H1 (cell line): ENCODE results near the gene PCDH9. TPM values are rescaled to one million over a fixed set of nuclear protein-coding genes. Genes with fewer than 3 reads are reported as not detected.

ENCODE experiments used
- CTCF ChIA-PET: fragments of 300-600 bp; sonication (Branson Sonifier 250); formaldehyde crosslinking; loops from one replicate; lab custom pipeline; 2021; ENCODE audit not compliant: partially characterized antibody; lab: Charles Lee
- POLR2A ChIA-PET: fragments of 300-600 bp; sonication (Branson Sonifier 250); formaldehyde crosslinking; loops from one replicate; lab custom pipeline; 2021; ENCODE audit warnings: inconsistent platforms; ENCODE audit not compliant: partially characterized antibody; lab: Charles Lee
- DNase-seq, 2 experiments: peaks; one replicate each; pipeline versions ENCODE4 v3.0.0 to v3.0.0-alpha.2; 2010 to 2022; ENCODE audit warnings: low spot score in 2 of 2, low read depth in 1 of 2, mixed read lengths in 1 of 2
- FAIRE-seq: peaks from 2 replicates; lab custom pipeline; 2011; peaks lifted over from hg19 to GRCh38; lab: Jason Lieb, UNC
- H2AFZ ChIP-seq: 2 replicates; pipeline ENCODE4 v1.8.1; 2012; ENCODE audit warnings: low read length, inconsistent platforms
- H2AK5ac ChIP-seq: 2 replicates; pipeline ENCODE4 v1.6.1; 2013; ENCODE audit warnings: low read depth, low read length
- H2BK120ac ChIP-seq: replicated peaks from 2 replicates; pipeline ENCODE3; 2013; ENCODE audit warnings: low read depth, low read length, inconsistent platforms
- H2BK12ac ChIP-seq: 2 replicates; pipeline ENCODE4 v1.6.1; 2013; ENCODE audit warnings: low read depth, low read length
- H2BK15ac ChIP-seq: 2 replicates; pipeline ENCODE4 v1.6.1; 2013; ENCODE audit warnings: low read length
- H2BK20ac ChIP-seq: 2 replicates; pipeline ENCODE4 v1.6.1; 2013; ENCODE audit warnings: low read length
- H2BK5ac ChIP-seq: 2 replicates; pipeline ENCODE4 v1.6.1; 2013; ENCODE audit warnings: low read depth, low read length
- H3K14ac ChIP-seq: 2 replicates; pipeline ENCODE4 v1.6.1; 2013; ENCODE audit warnings: inconsistent platforms; ENCODE audit not compliant: insufficient read length
- H3K18ac ChIP-seq: 2 replicates; pipeline ENCODE4 v1.6.1; 2013; ENCODE audit warnings: low read length; ENCODE audit errors: extremely low read depth
- H3K23ac ChIP-seq: 2 replicates; pipeline ENCODE4 v1.6.1; 2013; ENCODE audit warnings: inconsistent platforms; ENCODE audit not compliant: insufficient read length
- H3K23me2 ChIP-seq: 2 replicates; pipeline ENCODE4 v1.6.1; 2013; ENCODE audit warnings: low read depth, low read length
- H3K27ac ChIP-seq: 2 replicates; pipeline ENCODE4 v1.6.1; 2011; ENCODE audit warnings: low read depth, low read length, inconsistent platforms
- H3K27me3 ChIP-seq, 4 experiments: replicated peaks in 1 of 4; 1 replicate in 1 of 4; 2 replicates in 3 of 4; pipeline versions ENCODE4 v1.6.1 to v1.8.1; 2011 to 2013; ENCODE audit warnings: low read length in 3 of 4, mild to moderate bottlenecking in 3 of 4, inconsistent platforms in 2 of 4, mixed read lengths in 2 of 4, moderate library complexity in 1 of 4; ENCODE audit not compliant: control insufficient read depth in 3 of 4, insufficient read depth in 3 of 4; ENCODE audit errors: extremely low read depth in 1 of 4
- H3K36me3 ChIP-seq, 4 experiments: 2 replicates each; pipeline versions ENCODE4 v1.6.1 to v1.8.1; 2011 to 2013; ENCODE audit warnings: mild to moderate bottlenecking in 4 of 4, low read length in 3 of 4, moderate library complexity in 2 of 4, control low read depth in 1 of 4, inconsistent platforms in 1 of 4; ENCODE audit not compliant: insufficient read depth in 4 of 4, control insufficient read depth in 2 of 4
- H3K4ac ChIP-seq: replicated peaks from 2 replicates; pipeline ENCODE3; 2013; ENCODE audit warnings: low read length, low read depth, mixed read lengths, inconsistent platforms; ENCODE audit not compliant: insufficient read length
- H3K4me1 ChIP-seq, 4 experiments: replicated peaks in 1 of 4; 1 replicate in 1 of 4; 2 replicates in 3 of 4; pipeline versions ENCODE4 v1.6.1 to v1.8.1; 2011 to 2013; ENCODE audit warnings: low read length in 3 of 4, inconsistent platforms in 2 of 4, mixed read lengths in 1 of 4; ENCODE audit not compliant: insufficient read depth in 4 of 4, control insufficient read depth in 3 of 4
- H3K4me2 ChIP-seq, 2 experiments: 2 replicates each; pipeline versions ENCODE4 v1.6.1 to v1.8.1; 2011 to 2013; ENCODE audit warnings: low read depth in 2 of 2, low read length in 2 of 2, control low read depth in 1 of 2, inconsistent platforms in 1 of 2, mild to moderate bottlenecking in 1 of 2; ENCODE audit not compliant: insufficient read depth in 1 of 2
- H3K4me3 ChIP-seq, 4 experiments: fragments of 200-600, 300-600 bp in 1 of 4; sonication (generic), shearing (Covaris generic), sonication (Bioruptor Twin) in 1 of 4; 2 replicates each; pipeline versions ENCODE4 v1.5.1 to v1.8.1; 2011 to 2016; ENCODE audit warnings: low read length in 4 of 4, low read depth in 3 of 4, control low read depth in 2 of 4, inconsistent platforms in 2 of 4, mild to moderate bottlenecking in 2 of 4, mixed read lengths in 1 of 4, moderate library complexity in 1 of 4; ENCODE audit not compliant: insufficient read depth in 2 of 4; ENCODE audit errors: extremely low read depth in 1 of 4
- H3K56ac ChIP-seq: replicated peaks from 2 replicates; pipeline ENCODE3; 2013; ENCODE audit warnings: low read depth, mild to moderate bottlenecking, mixed read lengths, low read length, inconsistent platforms; ENCODE audit not compliant: insufficient read length
- H3K79me1 ChIP-seq: 2 replicates; pipeline ENCODE4 v1.6.1; 2013; ENCODE audit warnings: low read depth, low read length, control low read depth
- H3K79me2 ChIP-seq, 2 experiments: 2 replicates each; pipeline versions ENCODE4 v1.6.1 to v1.8.1; 2012 to 2013; ENCODE audit warnings: low read length in 2 of 2, mild to moderate bottlenecking in 2 of 2, inconsistent platforms in 1 of 2; ENCODE audit not compliant: insufficient read depth in 2 of 2, control insufficient read depth in 1 of 2
- H3K9ac ChIP-seq, 4 experiments: replicated peaks in 1 of 4; 1 replicate in 1 of 4; 2 replicates in 3 of 4; pipeline versions ENCODE4 v1.6.1 to v1.8.1; 2011 to 2013; ENCODE audit warnings: low read depth in 3 of 4, low read length in 3 of 4, control low read depth in 2 of 4, mild to moderate bottlenecking in 2 of 4, moderate library complexity in 2 of 4, inconsistent platforms in 1 of 4; ENCODE audit errors: extremely low read depth in 1 of 4
- H3K9me3 ChIP-seq, 2 experiments: 2 replicates each; pipeline versions ENCODE4 v1.6.1 to v1.8.1; 2012 to 2013; ENCODE audit warnings: mild to moderate bottlenecking in 2 of 2, moderate library complexity in 2 of 2, control low read depth in 1 of 2, inconsistent platforms in 1 of 2, low read depth in 1 of 2, low read length in 1 of 2, mixed read lengths in 1 of 2; ENCODE audit not compliant: insufficient read depth in 2 of 2
- H4K20me1 ChIP-seq, 2 experiments: replicated peaks in 1 of 2; 2 replicates each; pipeline versions ENCODE3 to v1.8.1; 2011 to 2013; ENCODE audit warnings: inconsistent platforms in 2 of 2, low read length in 2 of 2, mild to moderate bottlenecking in 1 of 2; ENCODE audit not compliant: insufficient read depth in 2 of 2, control insufficient read depth in 1 of 2
- H4K5ac ChIP-seq: 2 replicates; pipeline ENCODE4 v1.6.1; 2013; ENCODE audit warnings: low read length, low read depth, mixed read lengths, inconsistent platforms; ENCODE audit not compliant: insufficient read length
- H4K8ac ChIP-seq: 2 replicates; pipeline ENCODE4 v1.8.0; 2013; ENCODE audit warnings: mild to moderate bottlenecking, moderate library complexity, low read length, inconsistent platforms; ENCODE audit not compliant: insufficient read depth; ENCODE audit errors: extremely low read depth
- H4K91ac ChIP-seq: replicated peaks from 2 replicates; pipeline ENCODE3; 2013; ENCODE audit warnings: low read length, mixed read lengths, inconsistent platforms; ENCODE audit not compliant: insufficient read length
- ASH2L ChIP-seq: fragments of 200-600, 300-600 bp; sonication (generic); IDR thresholded peaks from one replicate; pipeline ENCODE4 v1.7.1; 2017; ENCODE audit warnings: low read length
- ATF2 ChIP-seq: IDR thresholded peaks from 2 replicates; pipeline ENCODE4 v1.6.1; 2012; ENCODE audit warnings: low read length, inconsistent platforms
- CHD2 ChIP-seq: IDR thresholded peaks from 2 replicates; pipeline ENCODE4 v1.6.1; 2012; ENCODE audit warnings: low read length, improper control_type of control experiment
- CTCF ChIP-seq, 3 experiments: IDR thresholded peaks; 1 replicate in 2 of 3; 2 replicates in 1 of 3; pipeline versions ENCODE4 v1.5.1 to v1.6.1; 2011; ENCODE audit warnings: low read length in 3 of 3, mild to moderate bottlenecking in 3 of 3, inconsistent platforms in 2 of 3, low read depth in 1 of 3, moderate library complexity in 1 of 3; ENCODE audit not compliant: insufficient read depth in 1 of 3; ENCODE audit errors: control extremely low read depth in 1 of 3
- FOSL1 ChIP-seq: IDR thresholded peaks from 2 replicates; pipeline ENCODE4 v1.6.1; 2011; ENCODE audit warnings: mild to moderate bottlenecking, low read depth, low read length, moderate library complexity; ENCODE audit not compliant: insufficient read depth
- MAFK ChIP-seq: IDR thresholded peaks from 2 replicates; pipeline ENCODE4 v1.6.1; 2012; ENCODE audit warnings: low read depth, mild to moderate bottlenecking, improper control_type of control experiment, low read length
- NANOG ChIP-seq: IDR thresholded peaks from 2 replicates; pipeline ENCODE4 v1.6.1; 2011; ENCODE audit warnings: low read length, low read depth, mild to moderate bottlenecking, inconsistent platforms; ENCODE audit not compliant: insufficient read depth, poor library complexity, severe bottlenecking
- PHF8 ChIP-seq: fragments of 200-600 bp; sonication (generic); conservative IDR thresholded peaks from 2 replicates; pipeline ENCODE4 v1.7.1; 2012; ENCODE audit warnings: low read depth, mild to moderate bottlenecking, inconsistent platforms, low read length, moderate library complexity
- POLR2A ChIP-seq, 2 experiments: IDR thresholded peaks; 1 replicate in 1 of 2; 2 replicates in 1 of 2; pipeline ENCODE4 v1.6.1; 2011; ENCODE audit warnings: low read depth in 2 of 2, low read length in 2 of 2, mild to moderate bottlenecking in 2 of 2; ENCODE audit errors: control extremely low read depth in 1 of 2
- SP4 ChIP-seq: IDR thresholded peaks from 2 replicates; pipeline ENCODE4 v1.6.1; 2012; ENCODE audit warnings: low read length, inconsistent platforms
- WGBS, 2 experiments: shearing (Covaris generic) in 1 of 2; methylation state at CpG; one replicate each; pipeline versions ENCODE4 v1.1.6 to v1.1.7; 2013 to 2015; ENCODE audit warnings: low lambda C conversion rate in 2 of 2, mixed read lengths in 2 of 2, inconsistent platforms in 1 of 2, low coverage in 1 of 2, missing lambda C conversion rate in 1 of 2; ENCODE audit not compliant: insufficient replicate concordance in 2 of 2, insufficient coverage in 1 of 2, insufficient read length in 1 of 2; ENCODE audit errors: extremely low coverage in 1 of 2, missing lambda C conversion rate in 1 of 2; 5-methylcytosine and 5-hydroxymethylcytosine counted together
- polyA plus RNA-seq, 7 experiments: library from polyadenylated mRNA; depleted of rRNA in 3 of 7; stranded (reverse) in 5 of 7; unstranded in 2 of 7; fragments of >200 nt in 5 of 7; fragments of 200-250 nt in 2 of 7; gene quantifications; 1 replicate in 5 of 7; 2 replicates in 1 of 7; 4 replicates in 1 of 7; pipeline versions ENCODE4 v1.2.1 to v1.2.3, GENCODE V29; 2011 to 2013; ENCODE audit warnings: missing spikeins in 2 of 7, mixed read lengths in 2 of 7
- total RNA-seq: library from RNA; stranded (reverse); fragmentation: NEBNext Ultra II Directional; extraction: Animal tissue kit (Norgen Biotek cat#: 25700); gene quantifications from 2 replicates; pipeline ENCODE4 v1.2.1, GENCODE V29; 2021
- TF ChIP-seq, protein P1 (sequence below): IDR thresholded peaks from 2 replicates; pipeline ENCODE4 v1.6.1; 2012; ENCODE audit warnings: inconsistent platforms

Gene PCDH9
- total and polyA plus RNA-seq, 2 of the 8 experiments (the other 6 are each of a cell fraction or from before 2014, with no cell fraction given): 0.12 to 0.60 TPM

GRCh38 chr13:67278235-67278634 is 48.1 kb upstream of the PCDH9 start:
- Histone ChIP-seq H3K4ac (no peak overlapping the region), H2BK120ac (no peak overlapping the region), H2BK20ac (no peak overlapping the region), H4K20me1 (no peaks in the 10 kb centered on the region), H3K9me3 (no peaks in the 10 kb centered on the region), H3K27ac (no peak overlapping the region), H3K18ac (no peak overlapping the region), H4K91ac (no peak overlapping the region), H4K5ac (no peak overlapping the region), H3K23ac (no peak overlapping the region), H2BK5ac (no peak overlapping the region), H2BK12ac (no peak overlapping the region), H2BK15ac (no peak overlapping the region), H3K4me3 (no peak overlapping the region), H2AFZ (no peak overlapping the region), H3K56ac (no peak overlapping the region), H3K14ac (no peak overlapping the region), H3K36me3 (no peaks in the 10 kb centered on the region), H2AK5ac (no peak overlapping the region), H3K23me2 (no peaks in the 10 kb centered on the region), H3K79me1 (no peaks in the 10 kb centered on the region), H3K79me2 (no peaks in the 10 kb centered on the region), H3K4me2 (no peak overlapping the region), H3K9ac (no peak overlapping the region), H3K4me1 (peaks cover 0 to 5% (median 4%) of the 10 kb centered on the region in 4 experiments; a peak in 3 of 7 replicates), H3K27me3 (no peaks in the 10 kb centered on the region), H4K8ac (no peak overlapping the region)
- ChIA-PET POLR2A (no interaction called here), CTCF (no interaction called here)
- 85% methylated on average over 2 of the region's 2 CpGs; no CpG with 5 or more reads in 1 of the 2 experiments for WGBS, 2 experiments
- DNase-seq (no peak), FAIRE-seq (no peak)
- no peak for TF ChIP-seq PHF8
- TF ChIP-seq SP4: no peak
- TF ChIP-seq ASH2L: no peak
- no peak for TF ChIP-seq ATF2
- TF ChIP-seq MAFK: no peak
- no peak for TF ChIP-seq FOSL1
- TF ChIP-seq CTCF (IDR thresholded peaks at IDR 0.05; ENCODE audit: control extremely low read depth in 1 of 3, insufficient read depth in 1 of 3, low read depth in 1 of 3, low read length in 3 of 3): no peak
- TF ChIP-seq POLR2A (IDR thresholded peaks at IDR 0.05; ENCODE audit: control extremely low read depth in 1 of 2, low read depth in 2 of 2, low read length in 2 of 2): no peak
- TF ChIP-seq CHD2: no peak
- no peak for TF ChIP-seq NANOG
- TF ChIP-seq, protein P1, sequence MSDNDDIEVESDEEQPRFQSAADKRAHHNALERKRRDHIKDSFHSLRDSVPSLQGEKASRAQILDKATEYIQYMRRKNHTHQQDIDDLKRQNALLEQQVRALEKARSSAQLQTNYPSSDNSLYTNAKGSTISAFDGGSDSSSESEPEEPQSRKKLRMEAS: no peak
